ENCODE measurements around the gene PEX7.

The PEX7 gene

GRCh38 chr6:136918706-136919105 is 96.3 kb downstream of the PEX7 start:
- no peak overlapping the region for H3K4me3 ChIP-seq (replicated peaks; ENCODE audit: insufficient read depth, low read length)
- DNase-seq (ENCODE audit: low read depth in 1 of 2, low spot score in 1 of 2), result no peak
- no peak overlapping the region for H3K27ac ChIP-seq (replicated peaks)
- TF ChIP-seq REST (IDR thresholded peaks at IDR 0.05; ENCODE audit: insufficient replicate concordance, low read depth) (no peak), SPI1 (IDR thresholded peaks at IDR 0.05; ENCODE audit: borderline replicate concordance, low read depth) (no peak), GABPA (IDR thresholded peaks at IDR 0.05; ENCODE audit: low read depth) (no peak), CTCF (IDR thresholded peaks at IDR 0.05; ENCODE audit: insufficient read depth, low read length) (no peak), POLR2AphosphoS5 (IDR thresholded peaks at IDR 0.05; ENCODE audit: low read depth) (no peak)
- H3K27me3 ChIP-seq (ENCODE audit: insufficient read depth, poor library complexity, severe bottlenecking), result peaks cover 35% of the 10 kb centered on the region

GRCh38 chr6:136920216-136920615 is 97.8 kb downstream of the PEX7 start:
- Histone ChIP-seq H3K4me3 (replicated peaks; ENCODE audit: insufficient read depth, low read length) (no peak overlapping the region), H3K27me3 (ENCODE audit: insufficient read depth, poor library complexity, severe bottlenecking) (peaks cover 48% of the 10 kb centered on the region), H3K27ac (replicated peaks) (no peak overlapping the region)
- no peak for TF ChIP-seq GABPA (IDR thresholded peaks at IDR 0.05; ENCODE audit: low read depth)
- TF ChIP-seq REST (IDR thresholded peaks at IDR 0.05; ENCODE audit: insufficient replicate concordance, low read depth), result no peak
- no peak for TF ChIP-seq CTCF (IDR thresholded peaks at IDR 0.05; ENCODE audit: insufficient read depth, low read length)
- no peak for TF ChIP-seq SPI1 (IDR thresholded peaks at IDR 0.05; ENCODE audit: borderline replicate concordance, low read depth)
- TF ChIP-seq POLR2AphosphoS5 (IDR thresholded peaks at IDR 0.05; ENCODE audit: low read depth), result no peak
- DNase-seq (ENCODE audit: low read depth in 1 of 2, low spot score in 1 of 2), result peak in 1 of 2 experiments; percentile 37

- peak overlapping the region; percentile 39 for H3K4me3 ChIP-seq (replicated peaks; ENCODE audit: insufficient read depth, low read length)
- TF ChIP-seq GABPA (IDR thresholded peaks at IDR 0.05; ENCODE audit: low read depth), result no peak
- TF ChIP-seq SPI1 (IDR thresholded peaks at IDR 0.05; ENCODE audit: borderline replicate concordance, low read depth), result no peak
- TF ChIP-seq CTCF (IDR thresholded peaks at IDR 0.05; ENCODE audit: insufficient read depth, low read length), result no peak
- no peak for TF ChIP-seq POLR2AphosphoS5 (IDR thresholded peaks at IDR 0.05; ENCODE audit: low read depth)
- TF ChIP-seq REST (IDR thresholded peaks at IDR 0.05; ENCODE audit: insufficient replicate concordance, low read depth), result no peak
- H3K27ac ChIP-seq (replicated peaks), result no peak overlapping the region
- H3K27me3 ChIP-seq (ENCODE audit: insufficient read depth, poor library complexity, severe bottlenecking), result peaks cover 54% of the 10 kb centered on the region
- DNase-seq (ENCODE audit: low read depth in 1 of 2, low spot score in 1 of 2), result peak in 1 of 2 experiments; percentile 13
These were observed 98.4 kb downstream of the PEX7 start for GRCh38 chr6:136920671-136921380.
